IPS DF 19.7 (cell line): Measurements from ENCODE around the gene DHRS1.

Experiments used
- DNase-seq: peaks from one replicate; pipeline ENCODE4 v3.0.0-alpha.2; 2013; ENCODE audit warnings: low read depth, low spot score

DHRS1 gene

GRCh38 chr14:24299255-24300191 is at the start of gene DHRS1, which contains the start of gene NOP9:
Gene DHRS1 (minus strand): TSS chr14:24299780. CDS start chr14:24299106, 674 bp downstream.
Gene NOP9 (plus strand): TSS chr14:24299850. CDS start chr14:24299955, 105 bp downstream.
- DNase-seq, result no peak

GRCh38 chr14:24348186-24348585 is 48.6 kb upstream of the DHRS1 start:
- no peak for DNase-seq

- no peak for DNase-seq
Observed at GRCh38 chr14:24347134-24347533, 47.6 kb upstream of the DHRS1 start.

- DNase-seq, result no peak
Observed at GRCh38 chr14:24343795-24344660, 44.4 kb upstream of the DHRS1 start.

- DNase-seq, result no peak
Observed at GRCh38 chr14:24342889-24343288, 43.3 kb upstream of the DHRS1 start.

GRCh38 chr14:24340606-24341005 is 41.0 kb upstream of the DHRS1 start:
- no peak for DNase-seq

- no peak for DNase-seq
Observed at GRCh38 chr14:24339284-24340151, 39.9 kb upstream of the DHRS1 start, which contains the start of gene RIPK3. Gene RIPK3 (minus strand): TSS chr14:24339991. CDS start chr14:24339826, 165 bp downstream.

- no peak for DNase-seq
Observed at GRCh38 chr14:24338843-24339242, 39.3 kb upstream of the DHRS1 start.

- no peak for DNase-seq
Observed at GRCh38 chr14:24337824-24338175, 38.2 kb upstream of the DHRS1 start.

GRCh38 chr14:24337144-24337823 is 37.7 kb upstream of the DHRS1 start:
- no peak for DNase-seq

- DNase-seq, result no peak
Observed at GRCh38 chr14:24335461-24336171, 36.0 kb upstream of the DHRS1 start.

GRCh38 chr14:24334431-24335291 is 35.1 kb upstream of the DHRS1 start, which contains the start of gene ADCY4:
Gene ADCY4 (minus strand): TSS chr14:24335071. CDS start chr14:24334652, 419 bp downstream.
- DNase-seq, result no peak

GRCh38 chr14:24332268-24332993 is 32.9 kb upstream of the DHRS1 start:
- DNase-seq, result no peak

GRCh38 chr14:24331731-24332267 is 32.2 kb upstream of the DHRS1 start:
- DNase-seq, result no peak

- DNase-seq, result no peak
Observed at GRCh38 chr14:24330973-24331674, 31.5 kb upstream of the DHRS1 start.

- no peak for DNase-seq
Observed at GRCh38 chr14:24329736-24330135, 30.2 kb upstream of the DHRS1 start.

- no peak for DNase-seq
Observed at GRCh38 chr14:24329073-24329663, 29.6 kb upstream of the DHRS1 start.
